22Rv1 (cell line): ENCODE data around the gene HEG1.

Source experiments
- H3K27ac ChIP-seq: fragments of 450-650 bp; 2 replicates; pipeline ENCODE4 v1.5.1; 2017
- CTCF ChIP-seq: fragments of 450-650 bp; IDR thresholded peaks from 2 replicates; pipeline ENCODE4 v1.5.1; 2017; ENCODE audit warnings: mild to moderate bottlenecking
- ZFX ChIP-seq: fragments of 450-650 bp; IDR thresholded peaks from 2 replicates; pipeline ENCODE4 v1.6.1; 2017; ENCODE audit warnings: antibody characterized with exemption, borderline replicate concordance

Gene HEG1

GRCh38 chr3:124972457-124972856, 83.3 kb downstream of the HEG1 start:
- no peak for TF ChIP-seq ZFX
- H3K27ac ChIP-seq: peak overlapping the region; percentile 13; the same call in 1 of the 2 replicates

GRCh38 chr3:124969963-124970722, 85.7 kb downstream of the HEG1 start:
- H3K27ac ChIP-seq: no peak overlapping the region
- no peak for TF ChIP-seq ZFX
- no peak for TF ChIP-seq CTCF

GRCh38 chr3:124969190-124969589, 86.6 kb downstream of the HEG1 start:
- no peak for TF ChIP-seq ZFX
- TF ChIP-seq CTCF: no peak
- H3K27ac ChIP-seq: no peak overlapping the region

GRCh38 chr3:124967964-124968363, 87.8 kb downstream of the HEG1 start:
- TF ChIP-seq ZFX (no peak), CTCF (no peak)
- H3K27ac ChIP-seq: no peak overlapping the region

- no peak overlapping the region for H3K27ac ChIP-seq
- TF ChIP-seq CTCF (no peak), ZFX (no peak)
Measured at GRCh38 chr3:124966521-124967445, 89.0 kb downstream of the HEG1 start.

- H3K27ac ChIP-seq: no peak overlapping the region
- TF ChIP-seq CTCF (no peak), ZFX (no peak)
Measured at GRCh38 chr3:124965413-124965812, 90.4 kb downstream of the HEG1 start.

- H3K27ac ChIP-seq: no peak overlapping the region
- TF ChIP-seq ZFX (no peak), CTCF (no peak)
Measured at GRCh38 chr3:124964387-124964786, 91.4 kb downstream of the HEG1 start.
